CD4-positive, alpha-beta T cell (primary cell): Measurements from ENCODE around the gene PTPRCAP. TPM values are rescaled to one million over a fixed set of nuclear protein-coding genes. Genes with fewer than 3 reads are reported as not detected.
A peak's percentile ranks its signal among the peaks of the same experiment; 100 is the strongest.

ENCODE experiments used
- ATAC-seq: fragments of 200-7000 bp; cut with Tn5 transposase; one replicate; pipeline ENCODE4 v1.10.0; 2022; ENCODE audit warnings: mild to moderate bottlenecking; ENCODE audit not compliant: poor library complexity
- CTCF ChIA-PET: fragments of 350-600 bp; sonication (Branson Sonifier 250); formaldehyde crosslinking; loops from one replicate; lab custom pipeline; 2021; ENCODE audit warnings: antibody characterized with exemption, inconsistent platforms; lab: Charles Lee
- POLR2A ChIA-PET: fragments of 350-600 bp; sonication (Branson Sonifier 250); formaldehyde crosslinking; loops from one replicate; lab custom pipeline; 2021; ENCODE audit warnings: antibody characterized with exemption, inconsistent platforms; lab: Charles Lee
- DNase-seq, 14 experiments: peaks; one replicate each; pipeline ENCODE4 v3.0.0-alpha.2; 2013 to 2020; ENCODE audit warnings: mixed read lengths in 2 of 14
- H3K27ac ChIP-seq, 2 donors: one replicate each; pipeline versions ENCODE4 v1.5.1 to v1.7.0; 2013; ENCODE audit warnings: low read length in 2 of 2, low read depth in 1 of 2, mild to moderate bottlenecking in 1 of 2
- H3K27me3 ChIP-seq, 2 experiments: 1 replicate in 1 of 2; 2 replicates in 1 of 2; pipeline versions ENCODE4 v1.6.1 to v1.7.0; 2013; ENCODE audit warnings: low read length in 2 of 2, control low read depth in 1 of 2, mild to moderate bottlenecking in 1 of 2, moderate library complexity in 1 of 2; ENCODE audit not compliant: insufficient read depth in 2 of 2, control insufficient read depth in 1 of 2
- H3K36me3 ChIP-seq: one replicate; pipeline ENCODE4 v1.6.1; 2013; ENCODE audit warnings: low read length, control low read depth; ENCODE audit not compliant: insufficient read depth
- H3K4me1 ChIP-seq: one replicate; pipeline ENCODE4 v1.6.1; 2013; ENCODE audit warnings: low read length, control low read depth; ENCODE audit not compliant: insufficient read depth
- H3K4me3 ChIP-seq: one replicate; pipeline ENCODE4 v1.5.1; 2013; ENCODE audit warnings: mild to moderate bottlenecking, low read length, moderate library complexity
- H3K9me3 ChIP-seq, 2 experiments: 1 replicate in 1 of 2; 2 replicates in 1 of 2; pipeline versions ENCODE4 v1.6.1 to v1.7.0; 2013; ENCODE audit warnings: low read length in 2 of 2, mild to moderate bottlenecking in 2 of 2, control low read depth in 1 of 2, moderate library complexity in 1 of 2; ENCODE audit not compliant: control insufficient read depth in 1 of 2, insufficient read depth in 1 of 2
- H3K27ac Mint-ChIP-seq: one replicate; pipeline ENCODE4 v1.8.0; 2020; ENCODE audit warnings: mixed read lengths
- H3K27me3 Mint-ChIP-seq: one replicate; pipeline ENCODE4 v1.8.0; 2021; ENCODE audit warnings: mixed read lengths
- H3K36me3 Mint-ChIP-seq: one replicate; pipeline ENCODE4 v1.8.0; 2021; ENCODE audit warnings: low read depth, mixed read lengths
- H3K4me1 Mint-ChIP-seq: one replicate; pipeline ENCODE4 v1.8.0; 2021; ENCODE audit warnings: low read depth, mixed read lengths
- H3K4me3 Mint-ChIP-seq: one replicate; pipeline ENCODE4 v1.8.0; 2020; ENCODE audit warnings: mild to moderate bottlenecking, mixed read lengths
- H3K9me3 Mint-ChIP-seq: one replicate; pipeline ENCODE4 v1.8.0; 2020; ENCODE audit warnings: mixed read lengths
- CTCF ChIP-seq: fragments of 200-600 bp; IDR thresholded peaks from one replicate; pipeline ENCODE4 v1.8.0; 2022; ENCODE audit warnings: antibody characterized with exemption, mild to moderate bottlenecking
- intact Hi-C, 2 experiments: fragments of 100-400 bp; cut with DNase I in 1 of 2; cut with micrococcal nuclease in 1 of 2; formaldehyde crosslinking; loops; one replicate each; pipeline versions ENCODE4 v1.15.1 to v1.9.0; 2023 to 2025; cut with DNase I, micrococcal nuclease
- total RNA-seq, 174 experiments: library from RNA in 2 of 174; stranded (reverse) in 2 of 174; gene quantifications; one replicate each; pipeline ENCODE4 v1.2.3 and lab custom pipeline; 2021 to 2026

Gene PTPRCAP
- total RNA-seq, 2 experiments from 2014 or later = 129 to 134 TPM

GRCh38 chr11:67423466-67423865 lies 14.0 kb downstream of the PTPRCAP start:
- peaks cover 13% of the 10 kb centered on the region for H3K36me3 Mint-ChIP-seq
- ChIA-PET POLR2A (interaction anchor here (1.2 to 7.4 kb wide), 4 partner anchors 11 to 22 kb away, joined by 4 to 136 read pairs (median 7); partner anchors contain the start of genes PPP1CA and TBC1D10C), CTCF (interaction anchor here (1.2 kb wide), 1 partner anchor 22 kb away, joined by 3 read pairs; no protein-coding TSS in a partner anchor)
- no peak for TF ChIP-seq CTCF
- H3K27me3 Mint-ChIP-seq = no peaks in the 10 kb centered on the region
- no peaks in the 10 kb centered on the region for H3K9me3 Mint-ChIP-seq
- Histone ChIP-seq H3K27ac (no peak overlapping the region), H3K4me1 (peaks cover 42% of the 10 kb centered on the region), H3K36me3 (no peaks in the 10 kb centered on the region), H3K27me3 (no peaks in the 10 kb centered on the region), H3K4me3 (no peak overlapping the region), H3K9me3 (no peaks in the 10 kb centered on the region)
- intact Hi-C loops = no loop called here
- ATAC-seq (no peak), DNase-seq (no peak)
- H3K4me3 Mint-ChIP-seq = no peak overlapping the region
- peaks cover 41% of the 10 kb centered on the region for H3K4me1 Mint-ChIP-seq
- no peak overlapping the region for H3K27ac Mint-ChIP-seq

GRCh38 chr11:67422891-67423290 lies 14.6 kb downstream of the PTPRCAP start:
- ATAC-seq (no peak), DNase-seq (peak in 1 of 14 experiments; percentile 2)
- H3K4me3 ChIP-seq = no peak overlapping the region
- intact Hi-C loops = no loop called here
- H3K9me3 ChIP-seq = no peaks in the 10 kb centered on the region
- H3K36me3 ChIP-seq = no peaks in the 10 kb centered on the region
- Mint-ChIP-seq H3K9me3 (no peaks in the 10 kb centered on the region), H3K4me3 (peak overlapping the region; percentile 26), H3K4me1 (peaks cover 41% of the 10 kb centered on the region), H3K36me3 (peaks cover 7% of the 10 kb centered on the region), H3K27ac (no peak overlapping the region), H3K27me3 (no peaks in the 10 kb centered on the region)
- no peaks in the 10 kb centered on the region for H3K27me3 ChIP-seq
- ChIA-PET CTCF (interaction anchor here (1.2 kb wide), 1 partner anchor 22 kb away, joined by 3 read pairs; no protein-coding TSS in a partner anchor), POLR2A (interaction anchor here (1.2 to 12.5 kb wide), 5 partner anchors 10 to 21 kb away, joined by 4 to 411 read pairs (median 8); partner anchors contain the start of genes PPP1CA, PTPRCAP, RPS6KB2 and TBC1D10C)
- H3K4me1 ChIP-seq = peaks cover 46% of the 10 kb centered on the region
- no peak overlapping the region for H3K27ac ChIP-seq
- no peak for TF ChIP-seq CTCF

- intact Hi-C loops = loop anchor here (1.0 to 2.0 kb wide), 3 partner anchors 17 to 69 kb away; partner anchors contain the start of genes POLD4 (in 1 of the 2) and TBC1D10C (in 1 of the 2)
- ChIA-PET CTCF (interaction anchor here (1.2 to 6.0 kb wide), 4 partner anchors 14 to 71 kb away, joined by 3 to 46 read pairs (median 6); partner anchors contain the start of genes PPP1CA, TBC1D10C and TMEM134), POLR2A (interaction anchor here (1.2 to 12.5 kb wide), 9 partner anchors 10 to 181 kb away, joined by 5 to 411 read pairs (median 18); partner anchors contain the start of genes AIP, PPP1CA, PTPRCAP and RPS6KB2)
- Mint-ChIP-seq H3K36me3 (peaks cover 4% of the 10 kb centered on the region), H3K9me3 (no peaks in the 10 kb centered on the region), H3K27ac (peak overlapping the region; percentile 89), H3K4me3 (peak overlapping the region; percentile 86), H3K4me1 (peaks cover 49% of the 10 kb centered on the region), H3K27me3 (no peaks in the 10 kb centered on the region)
- Histone ChIP-seq H3K36me3 (no peaks in the 10 kb centered on the region), H3K9me3 (no peaks in the 10 kb centered on the region), H3K27ac (peak overlapping the region; percentile 15 to 34), H3K4me1 (peaks cover 50% of the 10 kb centered on the region), H3K4me3 (peak overlapping the region; percentile 22), H3K27me3 (no peaks in the 10 kb centered on the region)
- no peak for TF ChIP-seq CTCF
- no peak for DNase-seq
- ATAC-seq = no peak
Observed at GRCh38 chr11:67421430-67422031, 16.0 kb downstream of the PTPRCAP start.
